Astrocyte (in vitro differentiated cells and primary cell): ENCODE data around the gene ARHGAP26.

Experiments
- EZH2 ChIP-seq: IDR thresholded peaks from 2 replicates; pipeline ENCODE4 v1.6.1; 2012; ENCODE audit warnings: mild to moderate bottlenecking, low read length, inconsistent platforms; ENCODE audit not compliant: insufficient read depth
- TF ChIP-seq, protein P1 (sequence below): IDR thresholded peaks from 2 replicates; pipeline ENCODE4 v1.5.1; 2011; ENCODE audit warnings: low read depth, mild to moderate bottlenecking, inconsistent platforms, low read length, moderate library complexity; ENCODE audit not compliant: insufficient read depth

DNA sequence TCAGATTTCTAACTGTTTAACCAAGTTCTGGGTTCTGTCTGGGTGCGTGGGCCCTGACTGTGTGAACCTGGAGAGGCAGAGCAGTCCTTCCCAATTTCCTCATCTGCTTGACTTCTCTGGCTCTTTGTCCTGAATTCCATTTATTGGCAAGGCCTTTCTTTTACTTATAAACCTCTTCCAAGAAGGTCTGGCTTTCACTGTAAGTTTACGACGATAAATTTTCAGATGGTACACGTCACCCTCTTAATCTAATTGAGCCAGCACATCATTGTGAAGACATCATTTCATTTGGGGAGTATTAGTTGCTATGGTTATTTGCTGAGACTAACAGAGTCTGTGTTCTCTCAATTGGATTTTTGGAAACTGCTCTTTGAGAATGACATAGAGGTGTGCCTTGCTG is 92.4 kb downstream of the ARHGAP26 start:
- TF ChIP-seq, protein P1, sequence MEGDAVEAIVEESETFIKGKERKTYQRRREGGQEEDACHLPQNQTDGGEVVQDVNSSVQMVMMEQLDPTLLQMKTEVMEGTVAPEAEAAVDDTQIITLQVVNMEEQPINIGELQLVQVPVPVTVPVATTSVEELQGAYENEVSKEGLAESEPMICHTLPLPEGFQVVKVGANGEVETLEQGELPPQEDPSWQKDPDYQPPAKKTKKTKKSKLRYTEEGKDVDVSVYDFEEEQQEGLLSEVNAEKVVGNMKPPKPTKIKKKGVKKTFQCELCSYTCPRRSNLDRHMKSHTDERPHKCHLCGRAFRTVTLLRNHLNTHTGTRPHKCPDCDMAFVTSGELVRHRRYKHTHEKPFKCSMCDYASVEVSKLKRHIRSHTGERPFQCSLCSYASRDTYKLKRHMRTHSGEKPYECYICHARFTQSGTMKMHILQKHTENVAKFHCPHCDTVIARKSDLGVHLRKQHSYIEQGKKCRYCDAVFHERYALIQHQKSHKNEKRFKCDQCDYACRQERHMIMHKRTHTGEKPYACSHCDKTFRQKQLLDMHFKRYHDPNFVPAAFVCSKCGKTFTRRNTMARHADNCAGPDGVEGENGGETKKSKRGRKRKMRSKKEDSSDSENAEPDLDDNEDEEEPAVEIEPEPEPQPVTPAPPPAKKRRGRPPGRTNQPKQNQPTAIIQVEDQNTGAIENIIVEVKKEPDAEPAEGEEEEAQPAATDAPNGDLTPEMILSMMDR, result no peak
- no peak for TF ChIP-seq EZH2
